ENCODE data around the gene YAP1. TPM values are rescaled to one million over a fixed set of nuclear protein-coding genes. Genes with fewer than 3 reads are reported as not detected.

The YAP1 gene
- polyA plus RNA-seq, 3 donors: not detected

- 93% methylated on average over 2 of the region's 6 CpGs for WGBS (ENCODE audit: insufficient coverage)
- no peak overlapping the region for H2AFZ ChIP-seq (ENCODE audit: insufficient read depth, low read depth, low read length, poor library complexity, severe bottlenecking)
- H3K27me3 ChIP-seq (ENCODE audit: control insufficient read depth in 2 of 2, insufficient read depth in 2 of 2, low read length in 2 of 2): no peaks in the 10 kb centered on the region
- no peak overlapping the region for H3K4me3 ChIP-seq (replicated peaks in 1 of 3; ENCODE audit: low read depth in 2 of 3, low read length in 3 of 3)
- H3K4me3 Mint-ChIP-seq: no peak overlapping the region
- H3K27ac ChIP-seq (ENCODE audit: low read depth in 1 of 2, low read length in 2 of 2): no peak overlapping the region
- no peak overlapping the region for H3K27ac Mint-ChIP-seq
- peaks cover 0 to 5% (median 4%) of the 10 kb centered on the region in 3 donors for H3K27me3 Mint-ChIP-seq (ENCODE audit: low read depth in 3 of 3)
- no peak for TF ChIP-seq CTCF (IDR thresholded peaks at IDR 0.05)
- H3K36me3 ChIP-seq (replicated peaks in 1 of 2; ENCODE audit: control insufficient read depth in 1 of 2, insufficient read depth in 2 of 2, low read length in 2 of 2): no peaks in the 10 kb centered on the region
- H3K9me3 Mint-ChIP-seq: peaks cover 0 to 3% (median 0%) of the 10 kb centered on the region in 7 donors
- no peaks in the 10 kb centered on the region for H3K9me3 ChIP-seq (replicated peaks in 1 of 2; ENCODE audit: control insufficient read depth in 1 of 2, insufficient read depth in 1 of 2, low read length in 2 of 2)
- intact Hi-C loops (cut with micrococcal nuclease): no loop called here
- H3K36me3 Mint-ChIP-seq: no peaks in the 10 kb centered on the region
- H3K4me2 ChIP-seq (replicated peaks; ENCODE audit: extremely low read depth, low read length, poor library complexity, severe bottlenecking): no peak overlapping the region
- no peaks in the 10 kb centered on the region for H4K20me1 ChIP-seq (ENCODE audit: insufficient read depth, low read length)
- H3K4me1 Mint-ChIP-seq: no peaks in the 10 kb centered on the region
- no peak for DNase-seq
- no peak overlapping the region for H3K9ac ChIP-seq (ENCODE audit: insufficient read depth, low read length, poor library complexity, severe bottlenecking)
- no peaks in the 10 kb centered on the region for H3K4me1 ChIP-seq (ENCODE audit: control insufficient read depth in 1 of 2, insufficient read depth in 2 of 2, low read length in 2 of 2)
- H3K79me2 ChIP-seq (ENCODE audit: insufficient read depth, low read length): no peaks in the 10 kb centered on the region
Measured at GRCh38 chr11:102252339-102252891, 142.2 kb downstream of the YAP1 start.

- DNase-seq: no peak
- Mint-ChIP-seq H3K4me3 (no peak overlapping the region), H3K9me3 (peaks cover 0 to 1% (median 0%) of the 10 kb centered on the region in 7 donors), H3K27me3 (ENCODE audit: low read depth in 3 of 3) (peaks cover 0 to 8% (median 8%) of the 10 kb centered on the region in 3 donors), H3K4me1 (no peaks in the 10 kb centered on the region), H3K36me3 (no peaks in the 10 kb centered on the region), H3K27ac (peak overlapping the region in 1 of 7 donors; percentile 36)
- H3K4me2 ChIP-seq (replicated peaks; ENCODE audit: extremely low read depth, low read length, poor library complexity, severe bottlenecking): no peak overlapping the region
- H3K27me3 ChIP-seq (ENCODE audit: control insufficient read depth in 2 of 2, insufficient read depth in 2 of 2, low read length in 2 of 2): no peaks in the 10 kb centered on the region
- no peaks in the 10 kb centered on the region for H3K9me3 ChIP-seq (replicated peaks in 1 of 2; ENCODE audit: control insufficient read depth in 1 of 2, insufficient read depth in 1 of 2, low read length in 2 of 2)
- no peaks in the 10 kb centered on the region for H3K79me2 ChIP-seq (ENCODE audit: insufficient read depth, low read length)
- no peak for TF ChIP-seq CTCF (IDR thresholded peaks at IDR 0.05)
- H3K4me1 ChIP-seq (ENCODE audit: control insufficient read depth in 1 of 2, insufficient read depth in 2 of 2, low read length in 2 of 2): no peaks in the 10 kb centered on the region
- no peaks in the 10 kb centered on the region for H3K36me3 ChIP-seq (replicated peaks in 1 of 2; ENCODE audit: control insufficient read depth in 1 of 2, insufficient read depth in 2 of 2, low read length in 2 of 2)
- no peak overlapping the region for H2AFZ ChIP-seq (ENCODE audit: insufficient read depth, low read depth, low read length, poor library complexity, severe bottlenecking)
- H3K4me3 ChIP-seq (replicated peaks in 1 of 3; ENCODE audit: low read depth in 2 of 3, low read length in 3 of 3): no peak overlapping the region
- H4K20me1 ChIP-seq (ENCODE audit: insufficient read depth, low read length): no peaks in the 10 kb centered on the region
- H3K27ac ChIP-seq (ENCODE audit: low read depth in 1 of 2, low read length in 2 of 2): no peak overlapping the region
- intact Hi-C loops (cut with micrococcal nuclease): no loop called here
- H3K9ac ChIP-seq (ENCODE audit: insufficient read depth, low read length, poor library complexity, severe bottlenecking): no peak overlapping the region
- no CpG with 5 or more reads among the region's 3 CpGs for WGBS (ENCODE audit: insufficient coverage)
Measured at GRCh38 chr11:102253020-102253715, 142.9 kb downstream of the YAP1 start.

All from CD14-positive monocyte (primary cell).